ENCODE data around the gene PLEKHM3.

DNA sequence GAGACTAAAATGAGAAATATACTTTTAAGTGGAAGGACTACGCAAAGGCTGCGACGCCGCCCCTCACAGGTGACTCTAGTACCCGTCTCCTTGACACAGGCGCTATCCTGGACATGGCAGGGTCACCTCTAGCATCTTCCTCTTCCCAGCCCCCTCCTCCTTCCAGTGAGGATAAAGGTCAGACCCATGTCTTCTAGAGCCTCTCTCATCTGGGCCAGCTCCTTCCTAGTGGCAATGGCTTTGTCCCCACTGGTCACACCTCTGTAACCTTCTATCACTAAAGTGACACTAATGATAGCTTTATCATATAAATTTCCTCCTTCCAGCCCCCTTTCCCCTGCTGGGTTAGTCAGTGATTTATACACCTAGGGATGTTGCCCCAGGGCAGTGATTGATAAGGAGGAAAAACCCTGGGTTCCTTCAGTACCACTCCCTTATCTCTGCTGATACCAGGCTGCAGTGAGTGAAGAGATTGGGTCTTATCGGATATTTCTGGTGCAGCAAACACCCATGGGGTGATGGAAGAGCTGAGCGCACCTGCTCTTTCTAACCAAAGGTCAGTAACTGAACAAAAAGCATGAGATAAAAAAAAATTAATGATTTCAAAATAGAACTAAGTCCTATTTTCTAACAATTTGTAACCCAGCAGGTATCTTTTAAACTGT is 193.6 kb downstream of the PLEKHM3 start:
- TF ChIP-seq, protein P1, sequence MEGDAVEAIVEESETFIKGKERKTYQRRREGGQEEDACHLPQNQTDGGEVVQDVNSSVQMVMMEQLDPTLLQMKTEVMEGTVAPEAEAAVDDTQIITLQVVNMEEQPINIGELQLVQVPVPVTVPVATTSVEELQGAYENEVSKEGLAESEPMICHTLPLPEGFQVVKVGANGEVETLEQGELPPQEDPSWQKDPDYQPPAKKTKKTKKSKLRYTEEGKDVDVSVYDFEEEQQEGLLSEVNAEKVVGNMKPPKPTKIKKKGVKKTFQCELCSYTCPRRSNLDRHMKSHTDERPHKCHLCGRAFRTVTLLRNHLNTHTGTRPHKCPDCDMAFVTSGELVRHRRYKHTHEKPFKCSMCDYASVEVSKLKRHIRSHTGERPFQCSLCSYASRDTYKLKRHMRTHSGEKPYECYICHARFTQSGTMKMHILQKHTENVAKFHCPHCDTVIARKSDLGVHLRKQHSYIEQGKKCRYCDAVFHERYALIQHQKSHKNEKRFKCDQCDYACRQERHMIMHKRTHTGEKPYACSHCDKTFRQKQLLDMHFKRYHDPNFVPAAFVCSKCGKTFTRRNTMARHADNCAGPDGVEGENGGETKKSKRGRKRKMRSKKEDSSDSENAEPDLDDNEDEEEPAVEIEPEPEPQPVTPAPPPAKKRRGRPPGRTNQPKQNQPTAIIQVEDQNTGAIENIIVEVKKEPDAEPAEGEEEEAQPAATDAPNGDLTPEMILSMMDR (CRISPR knock-in tag; IDR thresholded peaks at IDR 0.05), result no peak
- TF ChIP-seq ZNF572 (CRISPR knock-in tag; IDR thresholded peaks at IDR 0.05), result no peak
- TF ChIP-seq, protein P2, sequence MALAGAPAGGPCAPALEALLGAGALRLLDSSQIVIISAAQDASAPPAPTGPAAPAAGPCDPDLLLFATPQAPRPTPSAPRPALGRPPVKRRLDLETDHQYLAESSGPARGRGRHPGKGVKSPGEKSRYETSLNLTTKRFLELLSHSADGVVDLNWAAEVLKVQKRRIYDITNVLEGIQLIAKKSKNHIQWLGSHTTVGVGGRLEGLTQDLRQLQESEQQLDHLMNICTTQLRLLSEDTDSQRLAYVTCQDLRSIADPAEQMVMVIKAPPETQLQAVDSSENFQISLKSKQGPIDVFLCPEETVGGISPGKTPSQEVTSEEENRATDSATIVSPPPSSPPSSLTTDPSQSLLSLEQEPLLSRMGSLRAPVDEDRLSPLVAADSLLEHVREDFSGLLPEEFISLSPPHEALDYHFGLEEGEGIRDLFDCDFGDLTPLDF (CRISPR knock-in tag; IDR thresholded peaks at IDR 0.05), result no peak
- TF ChIP-seq, protein P3, sequence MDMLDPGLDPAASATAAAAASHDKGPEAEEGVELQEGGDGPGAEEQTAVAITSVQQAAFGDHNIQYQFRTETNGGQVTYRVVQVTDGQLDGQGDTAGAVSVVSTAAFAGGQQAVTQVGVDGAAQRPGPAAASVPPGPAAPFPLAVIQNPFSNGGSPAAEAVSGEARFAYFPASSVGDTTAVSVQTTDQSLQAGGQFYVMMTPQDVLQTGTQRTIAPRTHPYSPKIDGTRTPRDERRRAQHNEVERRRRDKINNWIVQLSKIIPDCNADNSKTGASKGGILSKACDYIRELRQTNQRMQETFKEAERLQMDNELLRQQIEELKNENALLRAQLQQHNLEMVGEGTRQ (IDR thresholded peaks at IDR 0.05; ENCODE audit: low read depth, low read length), result no peak
- TF ChIP-seq, protein P3 (CRISPR knock-in tag; IDR thresholded peaks at IDR 0.05; ENCODE audit: borderline replicate concordance), result no peak

Measured in HepG2 (cell line).